ENCODE measurements around the gene VPS29.

The VPS29 gene

DNA sequence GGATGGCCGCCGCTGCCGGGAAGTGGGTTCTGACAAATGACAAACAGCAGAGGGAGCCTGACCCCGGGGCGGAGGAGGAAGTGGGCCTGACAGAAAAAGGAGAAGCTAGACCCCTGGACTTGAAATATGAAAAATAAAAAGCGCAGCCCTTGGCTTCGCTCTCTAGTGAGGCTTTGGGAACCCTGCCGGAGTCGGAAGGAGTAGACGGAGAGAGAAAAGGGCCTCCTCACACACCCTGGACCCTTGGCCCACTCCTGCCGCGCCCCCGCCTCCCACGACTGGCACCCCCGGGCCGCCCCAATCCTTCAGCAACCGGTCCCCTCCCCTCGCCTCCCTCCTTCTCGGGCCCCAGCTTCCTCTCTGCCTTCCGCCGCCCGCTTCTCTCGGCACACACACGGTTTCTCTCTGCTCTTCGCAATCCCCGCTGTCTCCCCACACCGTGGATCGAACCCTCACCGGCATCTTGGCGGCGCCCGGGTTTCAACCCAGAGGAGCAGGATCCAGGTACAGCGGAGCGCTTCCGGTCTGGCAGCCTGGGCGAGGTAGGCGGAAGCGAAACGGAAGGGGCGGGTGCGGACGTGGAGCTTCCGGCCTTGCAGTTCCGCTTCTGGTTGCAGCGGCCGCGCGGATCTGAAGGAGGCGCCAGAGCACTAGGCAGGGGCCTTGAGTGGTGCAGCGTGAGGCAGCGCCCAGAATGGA, 52.0 kb downstream of the VPS29 start, which contains the start of gene ARPC3:
ARPC3 (minus strand) TSS at position 539 of the 699 bp plus-strand sequence; CDS start at position 462, 77 bp downstream.
- Mint-ChIP-seq H3K4me3 (peak within 1 kb of the TSS; percentile 100), H3K9me3 (no peaks in the 10 kb centered on the region), H3K4me1 (peaks cover 21% of the 10 kb centered on the region), H3K27me3 (ENCODE audit: low read depth, poor library complexity) (peaks cover 3% of the 10 kb centered on the region), H3K36me3 (ENCODE audit: low read depth) (peaks cover 46% of the 10 kb centered on the region), H3K27ac (peak within 1 kb of the TSS; percentile 99)
- peak; percentile 73 for TF ChIP-seq CTCF (IDR thresholded peaks at IDR 0.05)
- DNase-seq, result peak; percentile 92

DNA sequence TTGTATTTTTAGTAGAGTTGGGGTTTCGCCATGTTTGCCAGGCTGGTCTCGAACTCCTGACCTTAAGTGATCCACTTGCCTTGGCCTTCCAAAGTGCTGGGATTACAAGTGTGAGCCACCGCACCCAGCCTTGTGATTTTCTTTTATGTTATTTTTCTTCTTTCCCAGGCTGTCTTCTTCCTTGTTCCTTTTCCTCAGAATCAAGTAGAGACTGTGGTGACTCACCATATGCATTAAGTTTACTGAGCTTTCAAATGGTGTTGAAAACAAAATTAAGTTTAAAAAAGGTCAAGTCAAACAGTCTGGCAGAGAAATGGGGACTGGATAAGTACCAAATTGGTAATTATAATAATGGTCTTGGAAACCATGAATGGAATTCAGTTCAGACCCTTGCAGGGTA, 57.5 kb downstream of the VPS29 start:
- H3K27me3 Mint-ChIP-seq (ENCODE audit: low read depth, poor library complexity), result no peaks in the 10 kb centered on the region
- no peak overlapping the region for H3K27ac Mint-ChIP-seq
- no peak for TF ChIP-seq CTCF (IDR thresholded peaks at IDR 0.05)
- H3K36me3 Mint-ChIP-seq (ENCODE audit: low read depth), result peaks cover 50% of the 10 kb centered on the region
- no peak for DNase-seq
- H3K9me3 Mint-ChIP-seq, result no peaks in the 10 kb centered on the region
- H3K4me3 Mint-ChIP-seq, result no peak overlapping the region
- peaks cover 13% of the 10 kb centered on the region for H3K4me1 Mint-ChIP-seq

All from nephron progenitor cell (in vitro differentiated cells).